SU-DHL-6 (cell line): Measurements from ENCODE around the gene OAS1.

ENCODE experiments used
- CTCF ChIP-seq: fragments of 200-600 bp; sonication (generic); IDR thresholded peaks from one replicate; pipeline ENCODE4 v1.5.1; 2017; ENCODE audit warnings: antibody characterized with exemption, mild to moderate bottlenecking, low read length, moderate library complexity; ENCODE audit not compliant: insufficient read depth, poor library complexity, severe bottlenecking
- EZH2phosphoT487 ChIP-seq: fragments of 200-600 bp; sonication (generic), shearing (Covaris generic); conservative IDR thresholded peaks from 2 replicates; pipeline ENCODE4 v1.6.1; 2018; ENCODE audit warnings: mild to moderate bottlenecking, antibody characterized with exemption, low read length, moderate library complexity, mixed read lengths

GRCh38 chr12:112945515-112945914, 38.8 kb downstream of the OAS1 start:
- no peak for TF ChIP-seq CTCF
- no peak for TF ChIP-seq EZH2phosphoT487
